HG02759 (cell line): Measurements from ENCODE around the gene ZKSCAN7.
"Not testable (repeated sequence)": the region's sequence is repeated elsewhere in the genome, so short reads cannot be mapped to it uniquely, and the experiment has no call there.

ENCODE experiments used
- ATAC-seq: cut with Tn5 transposase; IDR thresholded peaks from one replicate; pipeline ENCODE4 v1.9.1; 2021; ENCODE audit warnings: mild to moderate bottlenecking, moderate library complexity; ENCODE audit not compliant: unreplicated experiment

The ZKSCAN7 gene

DNA sequence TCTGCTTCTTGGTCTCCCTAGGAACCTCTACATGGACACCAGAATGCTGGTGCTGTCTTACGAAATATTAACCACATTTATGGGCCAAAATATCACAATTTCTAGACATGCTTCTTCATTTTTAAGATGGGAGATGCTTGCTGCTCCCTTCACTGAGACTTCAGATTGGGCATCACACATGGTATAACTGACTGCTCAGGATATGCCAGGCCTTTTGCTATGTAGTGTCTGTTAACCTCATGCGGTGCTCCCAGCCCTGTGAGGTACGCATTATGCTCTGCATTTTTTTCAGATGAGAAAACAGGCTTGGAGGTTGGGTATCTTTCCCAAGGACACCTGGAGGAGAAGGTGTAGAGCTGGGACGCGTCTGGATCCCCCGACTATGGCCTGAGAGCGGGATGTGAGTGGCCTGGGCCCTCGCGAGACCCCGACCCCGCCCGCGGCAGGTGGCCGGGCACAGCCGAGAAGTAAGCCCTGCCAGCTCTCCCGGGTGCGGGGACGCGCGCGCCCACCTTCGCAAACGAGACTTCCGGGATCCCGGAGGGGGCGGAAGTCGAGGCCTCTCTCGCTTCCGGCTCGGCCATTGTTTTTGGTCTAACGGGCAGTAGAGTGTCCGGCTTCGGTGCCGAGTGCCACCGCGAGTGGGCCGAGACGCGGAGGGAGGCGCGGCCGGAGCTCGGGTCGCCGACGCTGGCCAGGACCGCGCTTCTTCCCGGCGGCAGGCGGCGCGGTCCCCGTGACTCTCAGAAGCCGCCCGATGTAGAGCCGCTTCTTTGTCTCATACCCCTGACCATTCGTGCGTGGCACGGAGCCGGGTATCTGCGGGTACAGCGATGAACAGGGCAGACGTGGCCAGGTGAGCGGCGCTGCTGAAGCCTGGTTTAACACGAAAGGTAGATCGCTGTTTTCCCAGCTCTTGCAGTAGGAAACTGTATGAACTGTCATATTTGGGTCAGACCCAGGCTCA is at the start of gene ZKSCAN7:
Gene ZKSCAN7 (plus strand): TSS at position 568 of the 967 bp plus-strand sequence. CDS start 1,855 bp downstream, outside the sequence.
- ATAC-seq, result peak; percentile 78

DNA sequence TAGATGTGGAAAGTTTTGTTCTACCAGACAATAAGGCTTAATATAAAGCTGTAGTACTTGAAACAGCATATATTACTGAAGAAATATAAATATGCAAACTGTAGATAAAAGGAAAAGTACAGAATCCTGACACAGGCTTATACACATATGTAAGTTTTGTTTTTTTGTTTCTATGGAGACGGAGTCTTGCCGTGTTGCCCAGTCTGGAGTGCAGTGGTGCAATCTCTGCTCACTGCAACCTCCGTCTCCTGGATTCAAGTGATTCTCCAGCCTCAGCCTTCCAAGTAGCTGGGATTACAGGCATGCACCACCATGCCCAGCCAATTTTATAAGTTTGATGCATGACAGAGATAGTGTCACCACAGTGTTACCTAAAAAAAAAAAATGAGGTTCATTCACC is 48.4 kb upstream of the ZKSCAN7 start:
- no peak for ATAC-seq

DNA sequence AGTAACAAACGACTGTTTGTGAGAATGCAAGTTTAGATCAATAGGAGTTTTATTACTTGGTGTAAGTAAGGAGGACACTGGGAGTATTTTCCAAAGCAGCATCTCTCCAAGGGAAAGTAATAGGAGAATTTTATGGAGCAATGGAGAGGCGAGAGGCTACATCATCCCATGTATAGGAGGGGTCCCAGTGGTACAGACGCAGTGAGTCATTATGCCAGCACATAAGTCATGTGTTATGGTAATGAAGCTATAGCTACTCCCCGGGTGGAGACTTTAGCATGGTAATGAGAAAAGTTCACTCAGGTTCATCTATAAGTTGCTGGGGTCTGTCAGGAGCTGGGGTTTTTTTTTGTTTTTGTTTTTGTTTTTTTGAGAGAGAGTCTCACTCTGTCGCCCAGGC is 48.0 kb upstream of the ZKSCAN7 start:
- no peak for ATAC-seq

DNA sequence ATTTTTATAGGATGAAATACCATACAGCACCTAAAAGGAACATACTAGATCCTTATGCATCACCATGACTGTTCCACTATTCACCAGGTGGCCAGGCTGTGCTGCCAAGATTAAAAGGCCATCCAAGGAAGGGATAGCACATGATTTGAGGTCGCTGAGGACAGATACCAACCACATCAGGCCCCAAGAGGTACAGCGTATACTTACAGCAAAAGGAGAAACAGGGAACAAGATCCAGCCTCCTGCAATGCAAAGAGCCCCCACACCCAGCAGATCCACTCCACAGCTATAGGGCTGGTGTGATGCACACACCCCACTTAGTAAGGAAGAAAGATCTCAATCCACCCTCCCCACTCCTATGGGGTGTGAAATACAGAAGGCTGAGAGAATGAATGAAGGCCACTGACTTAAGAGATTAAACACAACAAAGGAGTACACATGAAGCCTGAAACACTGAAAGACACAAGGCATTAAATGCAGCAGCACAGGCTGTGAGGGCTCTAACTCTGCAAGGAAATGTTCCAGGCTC is 45.5 kb upstream of the ZKSCAN7 start:
- ATAC-seq, result no peak

DNA sequence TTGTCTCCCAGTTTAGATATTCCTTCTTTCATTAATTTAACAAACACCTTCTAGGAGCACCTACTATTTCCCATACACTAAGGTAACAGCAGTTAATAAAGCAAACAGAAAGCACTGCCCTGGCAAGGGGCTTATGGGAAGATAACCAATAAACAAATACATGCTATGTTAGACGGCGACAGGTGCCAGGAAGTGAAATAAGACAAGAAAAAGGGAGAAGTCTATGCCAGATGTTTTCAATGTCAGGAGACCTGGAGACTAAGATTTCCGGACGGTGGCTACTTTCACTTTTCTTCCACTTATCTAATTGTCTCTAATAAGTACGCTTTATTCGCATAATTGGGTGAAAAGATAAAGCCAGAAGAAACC is 45.0 kb upstream of the ZKSCAN7 start:
- ATAC-seq, result peak; percentile 50

DNA sequence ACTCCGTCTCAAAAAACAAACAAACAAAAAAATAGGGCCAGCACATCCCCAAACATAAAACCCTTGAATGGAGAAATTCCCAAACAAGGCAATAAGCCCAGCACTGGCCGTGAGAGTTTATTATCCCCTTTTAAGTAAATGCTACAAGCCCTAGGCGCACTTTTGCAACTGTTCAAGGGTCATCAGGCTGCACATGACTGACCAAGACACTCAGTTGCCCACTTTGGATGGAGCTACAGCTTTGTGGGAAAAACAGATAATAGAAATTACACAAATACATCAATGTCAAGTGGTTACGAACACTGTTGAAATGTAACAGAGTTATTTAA is 43.8 kb upstream of the ZKSCAN7 start:
- no peak for ATAC-seq

DNA sequence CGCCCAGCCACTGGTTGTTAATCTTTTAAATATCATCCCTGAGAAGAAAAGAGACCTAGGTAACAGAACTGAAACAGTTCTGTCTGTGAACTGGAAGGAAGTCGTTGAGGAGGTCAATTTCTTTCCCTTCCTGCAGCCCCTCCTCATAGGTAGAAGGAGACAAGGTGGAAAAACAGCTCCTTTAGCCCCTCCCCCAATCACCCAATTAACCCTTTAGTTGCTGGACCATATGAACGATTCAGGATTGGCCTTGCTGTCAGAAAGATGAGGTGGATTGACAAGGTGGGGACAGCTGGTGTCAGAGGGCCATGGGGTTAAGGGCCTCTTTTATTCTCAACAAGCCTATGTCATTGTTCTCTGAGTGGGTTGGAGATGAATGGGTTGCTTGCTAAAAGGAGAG is 41.5 kb upstream of the ZKSCAN7 start:
- no peak for ATAC-seq

DNA sequence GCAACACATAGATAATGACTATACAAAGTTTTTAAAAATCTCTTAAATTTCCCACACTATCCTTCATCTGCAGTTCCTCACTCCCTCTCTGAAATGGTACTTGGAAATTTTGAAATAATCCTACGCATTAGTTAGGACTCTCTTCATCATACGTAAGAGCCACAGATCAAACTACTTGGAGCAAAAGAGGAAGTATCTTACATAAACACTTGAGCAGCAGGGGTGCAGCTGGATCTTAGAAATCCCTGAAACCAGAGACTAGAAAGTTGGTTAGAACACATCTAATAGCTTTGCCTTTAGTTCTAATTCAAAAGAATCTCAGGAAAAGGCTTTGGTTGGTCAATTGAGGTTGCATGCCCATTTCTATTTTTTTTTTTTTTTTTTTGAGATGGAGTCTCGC is 38.8 kb upstream of the ZKSCAN7 start:
- no peak for ATAC-seq

DNA sequence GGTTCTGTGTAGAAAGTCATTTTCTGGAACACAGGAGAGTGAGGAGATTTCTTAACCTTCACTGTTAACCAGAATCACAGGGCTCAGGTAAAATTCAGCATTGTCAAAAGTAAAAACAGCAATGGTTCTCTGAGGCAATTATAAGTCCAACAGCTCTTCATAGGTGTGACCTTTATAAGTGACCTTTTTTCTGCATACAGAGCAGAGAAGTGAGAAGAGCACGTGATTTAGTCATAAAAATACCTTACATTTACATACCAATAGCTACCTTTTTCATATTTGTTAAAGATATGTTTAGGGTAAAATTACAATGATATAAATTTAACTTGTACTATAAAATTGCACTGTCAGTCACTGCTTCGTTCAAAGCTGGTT is 36.2 kb upstream of the ZKSCAN7 start:
- no peak for ATAC-seq

DNA sequence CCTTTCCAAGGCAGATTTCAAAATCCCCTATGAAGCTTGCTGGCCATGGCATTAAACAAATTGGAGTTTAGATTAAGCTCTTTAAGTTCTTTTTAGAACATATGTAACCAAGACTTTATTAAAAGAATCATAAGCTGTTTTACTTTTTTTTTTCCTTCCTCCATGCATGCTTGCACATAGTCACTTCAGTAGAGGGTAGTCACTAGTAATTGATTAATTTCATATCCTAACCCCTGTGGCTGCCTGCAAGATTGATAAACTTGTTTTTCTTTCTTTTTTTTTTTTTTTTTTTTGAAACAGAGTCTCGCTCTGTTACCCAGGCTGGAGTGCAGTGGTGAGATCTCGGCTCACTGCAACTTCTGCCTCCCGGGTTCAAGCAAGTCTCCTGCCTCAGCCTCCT is 33.3 kb upstream of the ZKSCAN7 start:
- ATAC-seq, result no peak

DNA sequence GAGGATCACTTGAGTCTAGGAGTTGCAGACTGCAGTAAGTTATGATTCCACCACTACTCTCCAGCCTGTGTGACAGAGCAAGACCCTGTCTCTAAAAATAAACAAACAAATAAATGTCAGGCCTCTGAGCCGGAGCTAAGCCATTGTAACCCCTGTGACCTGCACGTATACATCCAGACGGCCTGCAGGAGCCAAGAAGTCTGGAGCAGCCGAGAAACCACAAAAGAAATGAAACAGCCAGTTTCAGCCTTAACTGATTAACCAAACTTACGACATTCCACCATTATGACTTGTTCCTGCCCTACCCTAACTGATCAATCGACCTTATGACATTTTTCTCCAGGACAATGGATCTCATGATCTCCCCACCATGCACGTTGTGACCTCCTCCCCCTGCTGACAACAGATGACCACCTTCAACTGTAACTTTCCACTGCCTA is 32.5 kb upstream of the ZKSCAN7 start:
- no peak for ATAC-seq

DNA sequence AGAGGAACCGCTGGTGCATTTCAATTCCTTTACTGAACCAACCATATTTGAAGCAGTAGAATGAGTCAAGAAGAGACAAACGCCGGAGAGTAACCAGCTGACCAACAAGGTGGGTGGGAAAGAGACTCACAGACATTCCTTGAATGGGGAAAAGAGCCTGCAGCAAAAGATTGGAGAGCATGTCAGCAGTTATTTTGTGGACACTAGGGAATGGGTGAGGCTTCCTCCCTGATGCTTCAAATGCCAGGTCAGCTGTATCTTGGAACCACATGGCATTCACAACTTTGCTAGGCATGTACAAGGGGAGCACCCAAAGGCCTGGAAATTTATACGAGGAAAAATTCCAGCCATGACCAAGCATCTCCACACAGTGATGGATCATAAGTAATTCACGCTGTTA is 29.9 kb upstream of the ZKSCAN7 start:
- ATAC-seq, result no peak

DNA sequence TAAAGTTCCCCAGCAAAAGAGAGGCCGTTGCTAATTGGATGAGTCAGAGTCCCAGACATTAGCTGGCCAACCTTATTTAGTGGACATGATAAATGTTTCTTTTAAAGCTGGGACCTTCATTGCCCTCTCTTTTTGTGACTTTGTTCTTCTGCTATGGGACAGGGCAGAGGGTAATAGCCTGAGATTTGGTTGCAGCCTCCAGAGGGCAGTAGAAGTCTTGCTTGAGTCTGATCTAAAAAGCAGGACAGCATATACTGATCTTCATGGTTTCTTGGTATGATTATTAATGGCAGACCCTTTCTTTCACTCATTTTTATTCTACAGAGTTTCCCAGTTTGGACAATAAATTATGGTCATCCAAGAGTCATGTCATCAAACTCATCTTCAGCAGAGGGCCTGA is 25.1 kb upstream of the ZKSCAN7 start:
- no peak for ATAC-seq

DNA sequence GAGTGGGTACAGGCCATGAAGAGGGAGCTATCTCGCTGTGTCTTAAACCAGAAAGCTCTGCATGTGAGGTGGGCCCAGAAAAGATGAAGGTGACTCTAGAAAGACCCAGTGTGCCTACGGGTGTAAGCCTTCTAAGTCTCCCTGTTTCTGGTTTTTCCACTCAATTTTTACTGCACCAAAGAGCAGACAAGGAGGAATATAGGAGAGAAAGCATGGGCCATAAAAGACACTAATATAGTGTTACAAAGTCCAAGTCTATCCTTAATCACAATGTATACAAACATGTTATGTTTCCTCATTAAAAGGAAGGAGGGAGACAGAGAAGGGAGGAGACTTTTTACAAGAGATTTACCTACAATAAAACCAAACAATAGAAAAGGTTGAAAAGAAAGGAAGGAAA is 24.1 kb upstream of the ZKSCAN7 start:
- no peak for ATAC-seq

DNA sequence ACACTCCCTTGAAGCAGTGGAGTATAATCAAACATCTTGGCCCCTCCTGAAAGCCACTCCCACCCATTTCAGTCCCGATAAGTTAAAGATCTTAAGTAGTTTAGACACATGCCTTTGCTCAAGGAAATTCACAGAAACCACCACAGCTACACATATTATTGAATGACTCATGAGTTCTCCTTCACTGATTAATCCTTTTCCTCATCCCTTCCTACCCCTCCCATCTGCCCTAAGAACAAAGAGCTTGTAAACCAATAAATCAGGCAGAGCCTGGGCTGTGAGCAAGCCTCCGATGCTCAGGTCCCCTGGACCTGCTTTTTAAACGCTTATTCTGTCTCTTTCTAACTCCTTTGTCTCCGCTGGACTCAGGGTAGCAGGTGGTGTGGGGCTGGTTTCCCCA is 20.3 kb upstream of the ZKSCAN7 start:
- ATAC-seq, result not testable (repeated sequence)

DNA sequence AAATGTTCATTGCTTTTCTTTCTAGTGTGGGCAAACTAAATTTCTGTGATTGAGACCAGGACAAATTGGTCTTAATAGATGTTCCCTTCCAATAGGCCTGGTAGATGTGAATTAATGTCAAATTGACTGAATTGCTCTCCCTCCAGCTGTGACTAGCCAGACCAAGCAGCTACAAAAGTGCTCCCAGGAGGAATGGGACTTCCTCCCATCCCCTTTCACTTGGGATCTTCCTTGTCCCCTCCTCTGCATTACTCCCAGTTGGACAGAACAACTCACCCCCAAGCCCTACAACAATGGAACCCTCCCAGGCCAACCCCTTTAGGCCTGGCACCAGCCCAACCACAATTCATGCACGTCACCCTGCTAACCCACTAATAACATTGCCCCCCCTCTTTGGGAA is 19.6 kb upstream of the ZKSCAN7 start:
- ATAC-seq, result no peak

DNA sequence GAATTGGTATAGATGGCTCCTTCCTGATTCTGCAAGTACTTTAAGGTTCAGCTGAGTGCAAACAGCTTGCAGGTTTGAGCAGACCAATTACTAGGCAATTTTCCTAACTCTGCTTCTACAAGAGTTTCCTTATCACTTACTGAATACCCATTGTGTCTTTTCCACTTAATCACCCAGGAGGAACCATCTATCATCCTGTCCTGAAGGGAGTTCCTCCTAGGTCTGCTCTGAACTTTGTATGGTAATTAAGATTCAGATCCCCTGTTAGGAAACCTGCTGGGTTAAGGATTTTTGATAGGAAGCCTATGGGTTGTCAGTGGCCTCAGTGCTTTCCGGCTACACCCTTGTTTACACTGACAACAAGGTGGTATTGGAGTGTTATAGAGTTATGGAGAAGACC is 10.2 kb upstream of the ZKSCAN7 start:
- not testable (repeated sequence) for ATAC-seq

DNA sequence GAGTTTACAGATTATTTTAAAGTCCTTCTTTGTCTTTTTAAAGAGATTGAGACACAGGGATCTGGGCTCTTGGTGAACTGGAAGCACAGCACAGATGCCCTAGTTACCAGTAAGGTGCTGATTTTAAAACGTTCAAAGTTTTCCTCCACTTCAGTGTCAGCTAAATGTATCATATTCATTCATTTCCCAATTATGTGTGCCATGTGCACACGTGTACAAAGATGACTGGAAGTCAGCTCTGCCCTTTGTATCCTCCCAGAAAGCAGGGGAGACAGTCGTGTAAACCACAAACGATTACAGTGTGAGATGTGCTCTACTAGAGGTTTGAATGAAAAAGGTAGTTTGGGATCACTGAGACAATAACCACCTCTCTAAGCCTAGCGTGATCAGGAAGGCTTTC is 730 bp downstream of the ZKSCAN7 start:
- no peak for ATAC-seq

DNA sequence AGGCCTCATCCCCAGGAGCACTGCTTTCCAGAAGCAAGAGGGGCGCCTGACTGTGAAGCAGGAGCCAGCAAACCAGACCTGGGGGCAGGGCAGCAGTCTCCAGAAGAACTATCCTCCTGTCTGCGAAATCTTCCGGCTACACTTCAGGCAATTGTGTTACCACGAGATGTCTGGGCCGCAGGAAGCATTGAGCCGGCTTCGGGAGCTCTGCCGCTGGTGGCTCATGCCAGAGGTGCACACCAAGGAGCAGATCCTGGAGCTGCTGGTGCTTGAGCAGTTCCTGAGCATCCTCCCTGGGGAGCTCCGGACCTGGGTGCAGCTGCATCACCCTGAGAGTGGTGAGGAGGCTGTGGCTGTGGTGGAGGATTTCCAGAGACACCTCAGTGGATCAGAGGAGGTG is 2.1 kb downstream of the ZKSCAN7 start:
- ATAC-seq, result no peak

DNA sequence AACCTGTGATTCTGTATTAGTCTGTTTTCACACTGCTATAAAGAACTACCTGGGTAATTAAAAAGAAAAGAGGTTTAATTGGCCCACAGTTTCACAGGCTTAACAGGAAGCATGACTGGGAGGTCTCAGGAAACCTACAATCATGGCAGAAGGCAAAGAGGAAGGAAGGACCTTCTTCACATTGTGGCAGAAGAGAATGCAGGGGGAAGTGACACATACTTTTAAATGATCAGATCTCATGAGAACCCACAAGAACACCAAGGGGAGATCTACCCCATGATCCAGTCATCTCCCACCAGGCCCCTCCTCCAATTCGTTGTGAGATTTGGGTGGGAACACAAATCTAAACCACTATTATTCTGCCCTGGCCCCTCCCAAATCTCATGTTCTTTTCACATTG is 6.1 kb downstream of the ZKSCAN7 start:
- no peak for ATAC-seq

DNA sequence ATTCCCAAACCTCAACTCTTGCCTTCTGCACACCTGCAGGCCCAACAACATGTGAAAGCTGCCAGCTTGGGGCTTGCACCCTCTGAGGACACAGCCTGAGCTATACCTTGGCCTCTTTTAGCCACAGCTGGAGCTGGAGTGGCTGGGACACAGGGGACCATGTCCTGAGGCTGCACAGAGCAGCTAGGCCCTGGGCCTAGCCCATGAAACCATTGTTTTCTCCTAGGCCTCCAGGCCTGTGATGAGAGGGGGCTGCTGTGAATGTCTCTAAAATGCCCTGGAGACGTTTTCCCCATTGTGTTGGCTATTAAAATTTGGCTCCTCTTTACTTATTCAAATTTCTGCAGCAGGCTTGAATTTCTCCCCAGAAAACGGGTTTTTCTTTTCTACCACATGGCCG is 7.2 kb downstream of the ZKSCAN7 start:
- no peak for ATAC-seq

DNA sequence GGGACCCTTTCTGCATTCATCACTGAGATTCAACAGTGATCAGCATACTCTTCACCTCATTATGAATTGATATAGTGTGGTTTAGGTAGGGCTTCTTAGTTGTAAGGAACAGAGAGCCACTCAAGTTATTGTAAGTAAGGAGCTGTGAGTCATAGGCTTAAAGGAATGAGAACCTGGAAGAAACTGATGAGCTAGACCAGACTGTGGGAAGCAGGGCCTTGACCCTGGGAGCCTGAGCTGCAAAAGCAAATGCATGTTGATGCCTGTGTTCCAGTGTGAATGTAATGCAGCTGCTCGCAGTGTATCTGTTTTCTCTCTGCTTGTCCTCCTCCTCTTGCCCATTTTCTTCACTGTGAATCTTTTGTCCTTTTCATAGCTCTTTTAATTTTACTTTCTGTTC is 13.6 kb downstream of the ZKSCAN7 start:
- ATAC-seq, result no peak

DNA sequence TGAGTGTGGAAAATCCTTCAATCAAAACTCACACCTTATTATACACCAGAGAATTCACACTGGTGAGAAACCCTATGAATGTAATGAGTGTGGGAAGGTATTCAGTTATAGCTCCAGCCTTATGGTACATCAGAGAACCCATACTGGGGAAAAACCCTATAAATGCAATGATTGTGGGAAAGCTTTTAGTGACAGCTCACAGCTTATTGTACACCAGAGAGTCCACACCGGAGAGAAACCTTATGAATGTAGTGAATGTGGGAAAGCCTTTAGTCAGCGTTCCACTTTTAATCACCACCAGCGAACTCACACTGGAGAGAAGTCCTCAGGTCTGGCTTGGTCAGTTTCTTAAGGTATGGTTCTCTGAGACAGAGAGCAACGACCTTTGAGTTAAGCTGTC is 16.0 kb downstream of the ZKSCAN7 start:
- ATAC-seq, result no peak
